NCI-H128 (cell line): ENCODE results near the gene SLC7A5.
"Not testable (repeated sequence)": the region's sequence is repeated elsewhere in the genome, so short reads cannot be mapped to it uniquely, and the experiment has no call there.

ENCODE experiments used
- DNase-seq: peaks from one replicate; lab custom pipeline; 2025; ENCODE audit not compliant: unreplicated experiment; lab: John Stamatoyannopoulos, UW

The SLC7A5 gene

GRCh38 chr16:87824016-87824990 lies 45.0 kb downstream of the SLC7A5 start:
- DNase-seq: no peak

DNA sequence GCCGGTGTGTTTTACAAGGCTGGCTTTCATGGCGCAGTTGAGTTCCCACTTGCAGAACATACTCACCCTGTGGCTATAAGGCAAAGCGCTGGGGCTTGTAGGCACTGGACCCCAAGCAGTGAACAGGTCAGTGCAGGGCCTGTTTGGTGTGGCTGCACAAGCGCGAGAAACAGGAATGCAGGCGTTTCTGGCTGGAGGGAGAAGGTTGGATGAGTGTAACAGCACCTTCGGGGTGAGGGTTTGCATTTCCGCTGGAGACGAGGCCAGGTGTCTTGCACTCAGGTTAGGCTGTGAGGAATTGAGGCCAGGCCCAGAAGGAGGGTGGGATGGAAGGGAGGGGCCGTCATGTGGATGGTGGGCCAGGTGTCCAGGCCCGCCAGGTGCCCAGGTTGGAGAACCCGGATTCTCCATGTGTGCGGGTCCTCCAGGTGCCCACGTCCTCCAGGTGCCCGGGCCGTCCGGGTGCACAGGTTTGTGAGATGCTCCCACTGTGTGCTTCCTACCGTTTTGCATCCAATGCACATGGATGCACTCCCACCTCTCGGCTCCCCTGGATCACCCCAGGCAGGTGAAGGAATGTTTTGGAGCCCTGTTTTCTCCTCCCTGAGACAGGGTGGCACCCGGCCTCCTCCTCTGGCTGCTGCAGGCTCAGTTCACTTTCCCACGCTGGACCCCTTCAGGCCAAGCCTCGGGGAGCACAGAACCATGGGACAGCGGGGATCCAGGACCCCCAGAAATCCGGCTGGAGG lies 46.0 kb downstream of the SLC7A5 start:
- DNase-seq: no peak

DNA sequence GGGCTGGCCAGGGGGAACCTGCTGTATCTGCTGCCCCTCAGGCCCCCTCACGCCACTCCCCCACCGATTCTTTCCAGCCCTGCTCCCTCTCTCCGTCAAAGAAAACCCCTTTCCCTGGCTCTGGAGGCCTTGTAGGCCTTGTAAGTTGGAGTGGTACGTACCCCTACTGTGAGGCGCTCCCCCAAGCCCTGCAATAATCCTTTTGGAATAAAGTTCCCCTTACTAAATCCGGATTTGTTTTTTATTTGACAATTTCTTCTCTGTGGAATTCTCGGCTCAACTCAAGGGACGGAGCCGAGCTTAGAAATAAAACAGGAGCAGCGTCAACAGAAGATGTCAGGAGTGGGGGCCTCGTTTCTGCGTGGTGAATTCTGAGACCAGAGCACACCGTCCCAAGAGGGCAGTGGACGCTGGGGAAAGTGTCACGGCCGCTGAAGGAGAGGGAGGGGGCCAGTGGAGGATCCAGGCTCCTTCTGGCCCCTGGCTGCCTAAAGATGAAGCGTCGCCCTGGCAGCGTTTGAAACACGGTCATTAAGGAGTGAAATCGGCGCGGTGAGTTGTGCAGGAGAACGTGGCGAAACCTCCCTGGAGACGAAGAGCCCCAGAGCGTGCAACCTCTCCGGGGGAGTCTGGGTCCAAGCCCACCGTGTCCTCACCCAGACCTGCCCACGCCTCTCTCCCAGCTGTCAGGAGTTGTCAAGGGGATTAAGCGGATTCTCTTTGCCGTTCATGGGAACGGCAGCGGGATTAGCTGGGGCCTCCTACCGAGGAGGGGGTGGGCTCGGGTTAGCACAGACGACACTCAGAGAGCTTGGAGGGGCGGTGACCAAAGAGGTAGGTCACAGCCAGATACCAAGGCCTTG lies 47.0 kb downstream of the SLC7A5 start:
- DNase-seq: no peak

- no peak for DNase-seq
Measured at GRCh38 chr16:87821376-87822107, 47.8 kb downstream of the SLC7A5 start.

- no peak for DNase-seq
Measured at GRCh38 chr16:87819983-87820382, 49.3 kb downstream of the SLC7A5 start.

- DNase-seq: no peak
Measured at GRCh38 chr16:87819282-87819681, 50.0 kb downstream of the SLC7A5 start.

DNA sequence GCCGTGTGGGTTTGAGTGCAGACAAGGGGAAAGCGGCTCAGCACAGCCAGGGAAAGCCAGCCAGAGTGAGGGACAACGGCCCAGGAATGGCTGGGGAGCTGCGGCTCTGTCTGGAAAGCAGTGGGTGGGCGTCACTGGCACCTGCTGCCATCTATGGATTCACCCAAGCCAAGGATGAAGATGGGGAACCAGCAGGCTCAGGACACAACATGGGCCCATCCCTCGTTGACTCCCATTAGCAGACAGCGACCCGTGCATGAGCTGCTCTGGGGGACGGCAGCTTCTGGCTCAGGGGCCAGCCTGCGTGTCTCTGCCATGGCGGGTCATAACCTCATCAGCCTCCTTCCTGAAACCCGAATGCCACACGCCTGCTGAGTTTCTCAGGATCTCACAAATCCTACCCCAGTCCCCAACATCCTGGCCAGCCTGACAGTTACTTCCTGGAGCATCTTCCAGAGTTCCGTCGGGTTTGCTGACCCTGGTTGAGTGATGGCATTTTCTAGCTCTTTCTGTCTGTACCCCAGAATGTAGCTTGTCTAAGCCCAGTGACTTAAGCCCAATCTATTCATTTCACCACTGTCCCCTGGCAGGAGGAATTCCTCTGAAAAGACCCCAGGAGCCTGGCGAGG lies 50.7 kb downstream of the SLC7A5 start:
- DNase-seq: no peak

DNA sequence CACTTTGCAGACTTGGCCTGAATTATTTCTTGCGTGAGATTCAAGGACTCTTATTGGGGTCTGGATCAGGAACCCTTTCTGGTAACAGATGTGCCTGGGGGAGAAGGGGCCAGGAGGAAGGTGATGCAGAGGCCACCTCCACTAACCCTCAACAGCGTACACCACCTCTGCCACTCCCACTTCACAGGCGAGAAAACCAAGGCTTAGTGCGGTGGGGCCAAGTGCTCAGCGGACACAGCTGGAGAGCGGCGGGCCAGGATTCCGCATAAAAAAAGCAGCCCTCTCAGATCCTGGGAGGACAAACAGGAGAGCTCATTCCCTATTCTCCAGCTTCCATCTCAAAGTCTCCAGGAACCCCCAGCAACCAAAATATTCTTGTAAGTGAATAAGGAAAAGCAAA lies 51.4 kb downstream of the SLC7A5 start:
- no peak for DNase-seq

GRCh38 chr16:87817370-87817769 lies 51.9 kb downstream of the SLC7A5 start:
- not testable (repeated sequence) for DNase-seq

DNA sequence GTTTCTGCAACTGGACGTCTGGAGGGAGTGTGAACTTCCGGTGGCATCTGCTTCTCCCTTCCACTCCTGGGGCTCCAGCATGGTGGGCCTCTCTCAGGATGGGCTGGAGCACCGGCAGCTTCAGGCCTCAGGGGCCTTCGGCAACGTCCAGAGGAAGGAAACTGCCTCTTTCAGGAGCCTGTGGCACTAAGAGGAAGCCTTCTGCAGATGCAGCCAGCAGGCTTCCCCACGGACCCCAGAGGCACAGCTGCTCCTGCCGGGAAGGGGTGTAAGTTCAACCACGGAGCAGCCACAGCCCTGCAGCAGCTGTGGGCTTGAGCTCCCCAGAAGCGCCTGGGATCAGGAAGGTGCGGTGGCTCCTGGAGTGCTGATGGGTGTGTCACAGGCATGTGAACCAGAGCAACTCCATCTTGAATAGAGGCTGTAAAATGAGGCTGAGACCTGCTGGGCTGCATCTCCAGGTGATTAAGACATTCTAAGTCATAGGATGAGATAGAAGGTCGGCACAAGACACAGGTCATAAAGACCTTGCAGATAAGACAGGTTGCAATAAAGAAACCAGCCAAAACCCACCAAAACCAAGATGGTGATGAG lies 52.7 kb downstream of the SLC7A5 start:
- DNase-seq: no peak

- no peak for DNase-seq
Measured at GRCh38 chr16:87815567-87815966, 53.7 kb downstream of the SLC7A5 start.

DNA sequence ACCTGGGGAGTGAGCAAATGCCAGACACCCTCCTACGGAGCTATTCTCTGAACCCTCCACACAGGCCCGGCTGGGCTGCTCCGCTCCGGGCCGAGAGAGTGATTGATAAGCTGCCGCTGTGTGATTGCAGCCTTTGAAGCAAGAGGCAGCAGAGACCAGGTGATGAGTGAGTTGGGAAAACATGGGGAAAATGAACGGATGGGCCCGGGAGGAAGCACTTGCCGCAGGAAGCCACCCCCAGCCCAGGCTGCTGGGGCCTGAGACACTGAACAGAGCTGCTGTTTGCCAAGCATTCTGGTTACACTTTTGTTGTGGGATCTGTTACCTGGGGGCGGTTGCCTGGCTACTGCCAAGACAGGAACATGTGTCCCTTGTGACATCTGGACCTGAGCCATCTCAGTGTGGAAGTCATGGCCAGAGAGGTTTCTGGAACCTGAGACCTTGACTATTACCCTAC lies 57.1 kb downstream of the SLC7A5 start:
- DNase-seq: no peak

DNA sequence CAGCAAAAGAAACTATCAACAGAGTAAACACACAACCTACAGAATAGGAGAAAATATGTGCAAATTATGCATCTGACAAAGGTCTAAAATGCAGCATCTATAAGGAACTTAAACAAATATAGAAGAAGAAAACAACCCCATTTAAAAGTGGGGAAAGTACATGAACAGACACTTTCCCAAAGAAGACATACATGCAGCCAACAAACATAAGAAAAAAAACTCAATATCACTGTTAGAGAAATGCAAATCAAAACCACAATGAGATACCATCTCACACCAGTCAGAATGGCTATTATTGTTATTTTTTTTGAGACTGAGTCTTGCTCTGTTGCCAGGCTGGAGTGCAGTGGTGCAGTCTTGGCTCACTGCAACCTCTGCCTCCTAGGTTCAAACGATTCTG lies 57.9 kb downstream of the SLC7A5 start:
- not testable (repeated sequence) for DNase-seq

GRCh38 chr16:87809150-87809902 lies 60.0 kb downstream of the SLC7A5 start:
- DNase-seq: no peak

DNA sequence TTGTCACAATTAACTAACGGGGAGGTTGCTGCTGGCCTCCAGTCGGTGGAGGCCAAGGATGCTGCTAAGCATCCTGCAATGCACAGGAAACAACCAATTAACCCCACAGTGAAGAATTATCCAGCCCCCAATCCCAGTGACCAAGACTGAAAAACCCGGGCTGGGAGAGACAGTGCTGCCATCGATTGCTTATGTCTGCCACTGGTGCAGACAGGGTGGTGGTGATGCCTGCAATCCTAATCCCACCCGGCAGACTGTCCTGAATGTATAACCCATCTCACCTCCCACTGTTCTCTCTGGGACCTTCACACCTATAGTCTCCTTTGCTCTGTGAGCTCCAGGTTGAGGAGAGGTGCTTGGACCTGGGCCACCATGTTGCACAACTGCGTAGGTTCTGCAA lies 61.2 kb downstream of the SLC7A5 start:
- DNase-seq: no peak

- peak; percentile 38 for DNase-seq
Measured at GRCh38 chr16:87806641-87807546, 62.4 kb downstream of the SLC7A5 start.

- no peak for DNase-seq
Measured at GRCh38 chr16:87806261-87806640, 63.1 kb downstream of the SLC7A5 start.

- DNase-seq: no peak
Measured at GRCh38 chr16:87803385-87803784, 65.9 kb downstream of the SLC7A5 start.
